ENCODE results near the gene LLGL1.

Gene LLGL1

GRCh38 chr17:18280249-18280648 lies 54.8 kb downstream of the LLGL1 start:
- no peak for DNase-seq

DNA sequence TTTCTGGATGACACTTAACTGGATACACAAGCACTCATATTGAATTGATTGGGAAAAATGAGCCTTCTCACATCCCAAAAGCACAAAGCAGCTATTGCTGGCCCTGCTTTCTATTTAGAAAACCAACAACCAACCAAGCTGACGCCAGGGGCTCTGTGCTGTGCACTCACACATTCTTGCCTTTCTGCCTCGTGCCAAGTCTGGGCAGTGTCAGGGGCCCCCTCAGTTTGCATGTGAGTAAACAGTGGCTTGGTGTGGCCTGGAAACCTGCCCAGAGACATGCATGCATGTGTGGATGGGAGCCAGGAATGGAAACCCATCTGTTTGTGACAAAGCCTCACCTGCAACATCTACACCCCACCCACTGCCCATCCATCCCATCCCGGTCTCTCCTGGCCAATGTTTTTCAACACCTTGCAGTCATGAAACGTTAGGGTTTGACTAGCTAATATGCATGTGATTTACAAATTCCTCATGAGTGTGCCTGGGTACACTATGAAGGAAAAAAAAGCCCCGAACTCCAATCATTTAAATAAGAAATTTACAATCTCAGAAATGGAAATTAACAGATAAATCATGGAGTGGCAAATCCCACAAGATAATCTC lies 55.4 kb downstream of the LLGL1 start:
- DNase-seq = no peak

- DNase-seq = no peak
Measured at GRCh38 chr17:18281788-18282187, 56.4 kb downstream of the LLGL1 start.

DNA sequence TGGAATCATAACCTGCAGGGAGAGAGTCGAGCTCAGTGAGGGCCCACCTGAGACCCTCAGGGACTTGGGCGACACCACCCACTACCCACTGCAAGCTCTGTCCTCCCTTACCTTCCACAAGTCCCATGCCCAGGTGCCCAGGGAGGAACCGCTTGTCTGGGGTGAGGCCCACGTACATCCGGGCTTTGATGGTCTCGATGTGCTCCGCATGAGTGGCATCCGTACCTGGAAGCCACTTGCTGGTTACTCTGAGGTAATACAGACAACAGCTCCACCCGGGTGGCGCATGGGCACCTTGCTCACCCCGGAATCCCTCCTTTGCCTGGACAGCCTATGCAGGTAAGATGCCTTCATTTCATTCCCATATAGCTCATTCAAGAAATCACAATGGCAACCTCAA lies 59.9 kb downstream of the LLGL1 start:
- DNase-seq = no peak

GRCh38 chr17:18291718-18292540 lies 66.5 kb downstream of the LLGL1 start:
- no peak for DNase-seq

All from NK-92 treated with Interleukin-12 subunit alpha and Interleukin-12 subunit beta, amount 100 ng/mL, for 24 hours (cell line).